Heart left ventricle (tissue), 13 donors: ENCODE measurements around the gene ALDH1L1.

Experiments
- POLR2A ChIP-seq, 2 donors: fragments of 450-650 bp; IDR thresholded peaks; one replicate each; pipeline ENCODE4 v1.6.1; 2017; ENCODE audit warnings: antibody characterized with exemption in 2 of 2, mild to moderate bottlenecking in 2 of 2, moderate library complexity in 2 of 2
- TF ChIP-seq, protein P1 (sequence below), 12 donors: fragments of 200-600 bp; sonication (generic) in 4 of 12; IDR thresholded peaks; one replicate each; pipeline versions ENCODE4 v1.5.0 to v1.8.0; 2018 to 2022; ENCODE audit warnings: antibody characterized with exemption in 12 of 12, mild to moderate bottlenecking in 5 of 12
- donor health status: ischemic (EF 13 %, LVEDD 7.1; RV severe dilation, severe dysfunction).
- donor health status: DM: no; HTN: yes; CAD: no.
- donor health status: DM: no; HTN: no; CAD: no.
- donor health status: ischemic (EF 25% LVEDD 6.9; RV normal size, moderate dysfunction).
- donor health status: ischemic (EF 25% LVEDD 5.7; RV mildly dilated, moderate dysfunction).
- donor health status: ischemic (EF 35%, LVEDD 5.7; RV mildly dilated, moderate dysfunction).
- donor health status: nonischemic (EF 11% LVEDD 7.7; RV severe dilation, severe dysfunction).
- donor health status: DM: yes; HTN: yes; CAD: no.
- donor health status: PGD.
- donor health status: ischemic (EF 29% LVEDD 5.4; RV normal size, mild dysfunction).
- donor health status: nonischemic (EF 23%, LVEDD 6.1; RV moderate dilation, normal function).

DNA sequence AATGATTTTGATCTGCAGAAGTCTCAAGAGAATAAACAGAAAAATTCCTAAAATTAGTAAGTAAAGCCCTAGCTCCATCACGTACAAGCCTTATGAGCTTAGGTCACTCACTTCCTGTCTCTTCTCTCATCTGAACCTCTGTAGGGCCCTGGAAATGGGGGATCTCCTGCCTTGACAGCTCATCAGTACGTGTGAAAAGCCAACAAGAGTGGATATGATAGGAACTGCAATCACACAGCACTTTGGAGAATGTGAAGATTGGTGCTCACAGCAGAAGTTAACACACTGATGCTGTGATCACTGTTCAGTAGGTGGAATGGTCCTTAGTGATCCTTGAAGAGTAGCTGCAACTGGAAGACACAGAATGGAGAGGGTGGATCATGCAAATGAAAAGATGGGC is 27.8 kb upstream of the ALDH1L1 start:
- TF ChIP-seq POLR2A (IDR thresholded peaks at IDR 0.05), result no peak
- TF ChIP-seq, protein P1, sequence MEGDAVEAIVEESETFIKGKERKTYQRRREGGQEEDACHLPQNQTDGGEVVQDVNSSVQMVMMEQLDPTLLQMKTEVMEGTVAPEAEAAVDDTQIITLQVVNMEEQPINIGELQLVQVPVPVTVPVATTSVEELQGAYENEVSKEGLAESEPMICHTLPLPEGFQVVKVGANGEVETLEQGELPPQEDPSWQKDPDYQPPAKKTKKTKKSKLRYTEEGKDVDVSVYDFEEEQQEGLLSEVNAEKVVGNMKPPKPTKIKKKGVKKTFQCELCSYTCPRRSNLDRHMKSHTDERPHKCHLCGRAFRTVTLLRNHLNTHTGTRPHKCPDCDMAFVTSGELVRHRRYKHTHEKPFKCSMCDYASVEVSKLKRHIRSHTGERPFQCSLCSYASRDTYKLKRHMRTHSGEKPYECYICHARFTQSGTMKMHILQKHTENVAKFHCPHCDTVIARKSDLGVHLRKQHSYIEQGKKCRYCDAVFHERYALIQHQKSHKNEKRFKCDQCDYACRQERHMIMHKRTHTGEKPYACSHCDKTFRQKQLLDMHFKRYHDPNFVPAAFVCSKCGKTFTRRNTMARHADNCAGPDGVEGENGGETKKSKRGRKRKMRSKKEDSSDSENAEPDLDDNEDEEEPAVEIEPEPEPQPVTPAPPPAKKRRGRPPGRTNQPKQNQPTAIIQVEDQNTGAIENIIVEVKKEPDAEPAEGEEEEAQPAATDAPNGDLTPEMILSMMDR (IDR thresholded peaks at IDR 0.05), result no peak
